T-helper 1 cell (primary cell): ENCODE measurements around the gene NCAN.
"Not testable (repeated sequence)": the region's sequence is repeated elsewhere in the genome, so short reads cannot be mapped to it uniquely, and the experiment has no call there.

Source experiments
- DNase-seq, 5 donors: peaks; one replicate each; pipeline ENCODE4 v3.0.0-alpha.2; 2012 to 2020

The NCAN gene

GRCh38 chr19:19224852-19225494, 13.2 kb downstream of the NCAN start:
- peak; percentile 51 to 79 (median 66) for DNase-seq

GRCh38 chr19:19226204-19226603, 14.4 kb downstream of the NCAN start:
- DNase-seq, result no peak

- no peak for DNase-seq
Measured at GRCh38 chr19:19226663-19227062, 14.9 kb downstream of the NCAN start.

GRCh38 chr19:19227217-19227616, 15.5 kb downstream of the NCAN start:
- DNase-seq, result no peak

- DNase-seq, result no peak
Measured at GRCh38 chr19:19229701-19230100, 17.9 kb downstream of the NCAN start.

- no peak for DNase-seq
Measured at GRCh38 chr19:19230999-19231398, 19.2 kb downstream of the NCAN start.

- DNase-seq, result no peak
Measured at GRCh38 chr19:19232261-19232721, 20.5 kb downstream of the NCAN start.

- DNase-seq, result no peak
Measured at GRCh38 chr19:19234220-19234816, 22.6 kb downstream of the NCAN start.

GRCh38 chr19:19236173-19236572, 24.4 kb downstream of the NCAN start:
- no peak for DNase-seq

- DNase-seq, result no peak
Measured at GRCh38 chr19:19238126-19238894, 26.6 kb downstream of the NCAN start.

GRCh38 chr19:19239675-19240074, 27.9 kb downstream of the NCAN start:
- no peak for DNase-seq

- no peak for DNase-seq
Measured at GRCh38 chr19:19240476-19240875, 28.7 kb downstream of the NCAN start.

GRCh38 chr19:19250196-19250801, 38.5 kb downstream of the NCAN start:
- no peak for DNase-seq

GRCh38 chr19:19253409-19253808, 41.7 kb downstream of the NCAN start:
- DNase-seq, result not testable (repeated sequence)

- no peak for DNase-seq
Measured at GRCh38 chr19:19256072-19256969, 44.6 kb downstream of the NCAN start.

- DNase-seq, result no peak
Measured at GRCh38 chr19:19257137-19257536, 45.4 kb downstream of the NCAN start.

GRCh38 chr19:19257836-19258588, 46.3 kb downstream of the NCAN start:
- DNase-seq, result no peak

- DNase-seq, result no peak
Measured at GRCh38 chr19:19258589-19259338, 47.0 kb downstream of the NCAN start.

GRCh38 chr19:19259741-19260140, 48.0 kb downstream of the NCAN start:
- DNase-seq, result no peak

GRCh38 chr19:19260417-19261214, 48.9 kb downstream of the NCAN start:
- no peak for DNase-seq
